Prostate gland (tissue), 2 donors: ENCODE data around the gene UBE2Q2. TPM values are rescaled to one million over a fixed set of nuclear protein-coding genes. Genes with fewer than 3 reads are reported as not detected.

Experiments
- DNase-seq: peaks from one replicate; pipeline ENCODE4 v3.0.0-alpha.2; 2019; ENCODE audit warnings: low spot score
- H3K27ac ChIP-seq, 2 donors: fragments of 200-600 bp; sonication (generic); 2 replicates each; pipeline ENCODE4 v1.5.1; 2017 to 2019
- H3K27me3 ChIP-seq: fragments of 200-600 bp; sonication (generic); replicated peaks from 2 replicates; pipeline ENCODE4 v1.5.1; 2019; ENCODE audit not compliant: insufficient read depth
- H3K36me3 ChIP-seq, 2 donors: fragments of 200-600 bp; sonication (generic); 1 replicate in 1 of 2; 2 replicates in 1 of 2; pipeline versions ENCODE4 v1.5.1 to v1.8.1; 2017 to 2019
- H3K4me1 ChIP-seq: fragments of 200-600 bp; sonication (generic); replicated peaks from 2 replicates; pipeline ENCODE4 v1.5.1; 2019
- H3K4me3 ChIP-seq, 2 donors: fragments of 200-600 bp; sonication (generic); 2 replicates each; pipeline ENCODE4 v1.5.1; 2017 to 2019
- H3K9me3 ChIP-seq: fragments of 200-600 bp; sonication (generic); 2 replicates; pipeline ENCODE4 v1.5.1; 2017
- POLR2A ChIP-seq: fragments of 450-650 bp; IDR thresholded peaks from one replicate; pipeline ENCODE4 v1.6.1; 2016; ENCODE audit warnings: antibody characterized with exemption, mild to moderate bottlenecking
- POLR2AphosphoS5 ChIP-seq: sonication (generic); formaldehyde crosslinking; IDR thresholded peaks from one replicate; pipeline ENCODE4 v1.6.1; 2017; ENCODE audit warnings: antibody characterized with exemption
- WGBS: methylation state at CpG from one replicate; pipeline ENCODE4 v1.1.5; 2018; 5-methylcytosine and 5-hydroxymethylcytosine counted together
- intact Hi-C: fragments of 100-400 bp; cut with DNase I; formaldehyde crosslinking; loops from one replicate; pipeline ENCODE4 v1.14.2; 2022
- total RNA-seq, 2 donors: library from RNA; depleted of rRNA; stranded (reverse); fragments of >200 nt; gene quantifications; one replicate each; pipeline ENCODE4 v1.1.0, GENCODE V29; 2016
- TF ChIP-seq, protein P1 (sequence below), 4 experiments: fragments of 200-600 bp in 2 of 4; fragments of 450-650 bp in 2 of 4; sonication (generic) in 2 of 4; IDR thresholded peaks; 1 replicate in 3 of 4; 2 replicates in 1 of 4; pipeline ENCODE4 v1.5.1; 2016 to 2019; ENCODE audit warnings: antibody characterized with exemption in 4 of 4, mild to moderate bottlenecking in 2 of 4, moderate library complexity in 2 of 4

The UBE2Q2 gene
- total RNA-seq, 2 donors from 2014 or later, result 33.1 to 67.5 TPM

GRCh38 chr15:75920079-75920478 is 76.8 kb downstream of the UBE2Q2 start:
- Histone ChIP-seq H3K27ac (no peak overlapping the region), H3K9me3 (no peaks in the 10 kb centered on the region), H3K4me1 (no peaks in the 10 kb centered on the region), H3K36me3 (no peaks in the 10 kb centered on the region), H3K4me3 (no peak overlapping the region), H3K27me3 (no peaks in the 10 kb centered on the region)
- TF ChIP-seq POLR2AphosphoS5 (no peak), POLR2A (no peak)
- TF ChIP-seq, protein P1, sequence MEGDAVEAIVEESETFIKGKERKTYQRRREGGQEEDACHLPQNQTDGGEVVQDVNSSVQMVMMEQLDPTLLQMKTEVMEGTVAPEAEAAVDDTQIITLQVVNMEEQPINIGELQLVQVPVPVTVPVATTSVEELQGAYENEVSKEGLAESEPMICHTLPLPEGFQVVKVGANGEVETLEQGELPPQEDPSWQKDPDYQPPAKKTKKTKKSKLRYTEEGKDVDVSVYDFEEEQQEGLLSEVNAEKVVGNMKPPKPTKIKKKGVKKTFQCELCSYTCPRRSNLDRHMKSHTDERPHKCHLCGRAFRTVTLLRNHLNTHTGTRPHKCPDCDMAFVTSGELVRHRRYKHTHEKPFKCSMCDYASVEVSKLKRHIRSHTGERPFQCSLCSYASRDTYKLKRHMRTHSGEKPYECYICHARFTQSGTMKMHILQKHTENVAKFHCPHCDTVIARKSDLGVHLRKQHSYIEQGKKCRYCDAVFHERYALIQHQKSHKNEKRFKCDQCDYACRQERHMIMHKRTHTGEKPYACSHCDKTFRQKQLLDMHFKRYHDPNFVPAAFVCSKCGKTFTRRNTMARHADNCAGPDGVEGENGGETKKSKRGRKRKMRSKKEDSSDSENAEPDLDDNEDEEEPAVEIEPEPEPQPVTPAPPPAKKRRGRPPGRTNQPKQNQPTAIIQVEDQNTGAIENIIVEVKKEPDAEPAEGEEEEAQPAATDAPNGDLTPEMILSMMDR (IDR thresholded peaks at IDR 0.05), result no peak
- DNase-seq, result no peak
- 100% methylated on average over 1 of the region's 1 CpG for WGBS
- intact Hi-C loops, result no loop called here

- Histone ChIP-seq H3K27ac (no peak overlapping the region), H3K4me1 (no peaks in the 10 kb centered on the region), H3K36me3 (no peaks in the 10 kb centered on the region), H3K9me3 (no peaks in the 10 kb centered on the region), H3K4me3 (no peak overlapping the region), H3K27me3 (no peaks in the 10 kb centered on the region)
- 81% methylated on average over 9 of the region's 9 CpGs for WGBS
- TF ChIP-seq POLR2AphosphoS5 (no peak), POLR2A (no peak)
- TF ChIP-seq, protein P1 (IDR thresholded peaks at IDR 0.05), result peak in 3 of 4 experiments; percentile 25 to 55 (median 41)
- no peak for DNase-seq
- intact Hi-C loops, result no loop called here
Measured at GRCh38 chr15:75921732-75922703, 78.8 kb downstream of the UBE2Q2 start.

DNA sequence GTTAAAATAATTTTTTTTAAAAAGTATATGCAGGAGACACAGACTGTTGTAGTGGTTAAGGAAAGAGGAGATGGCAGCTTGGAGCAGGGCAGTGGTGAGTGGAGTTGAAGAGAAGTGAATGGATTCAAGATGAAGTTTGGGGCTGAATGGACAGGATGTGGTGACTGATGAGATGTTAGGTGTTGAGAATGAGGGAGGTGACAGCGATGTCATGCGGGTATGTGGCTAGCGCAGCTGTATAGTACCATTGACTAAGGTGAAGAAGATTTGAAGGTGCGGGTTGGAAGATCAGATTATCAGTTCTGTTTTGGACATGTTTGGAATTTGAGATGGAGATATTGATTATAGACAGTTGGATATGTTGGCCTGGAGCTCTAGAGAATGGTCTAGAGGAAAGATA is 80.5 kb downstream of the UBE2Q2 start:
- TF ChIP-seq POLR2AphosphoS5 (no peak), POLR2A (no peak)
- TF ChIP-seq, protein P1 (IDR thresholded peaks at IDR 0.05), result no peak
- Histone ChIP-seq H3K36me3 (no peaks in the 10 kb centered on the region), H3K27me3 (no peaks in the 10 kb centered on the region), H3K9me3 (no peaks in the 10 kb centered on the region), H3K4me1 (no peaks in the 10 kb centered on the region), H3K4me3 (no peak overlapping the region), H3K27ac (no peak overlapping the region)
- WGBS, result 96% methylated on average over 4 of the region's 4 CpGs
- intact Hi-C loops, result no loop called here
- DNase-seq, result no peak

- Histone ChIP-seq H3K27ac (no peak overlapping the region), H3K27me3 (no peaks in the 10 kb centered on the region), H3K9me3 (no peaks in the 10 kb centered on the region), H3K36me3 (no peaks in the 10 kb centered on the region), H3K4me3 (no peak overlapping the region), H3K4me1 (no peaks in the 10 kb centered on the region)
- WGBS, result 93% methylated on average over 1 of the region's 1 CpG
- intact Hi-C loops, result no loop called here
- DNase-seq, result no peak
- no peak for TF ChIP-seq POLR2AphosphoS5
- TF ChIP-seq POLR2A, result no peak
- TF ChIP-seq, protein P1 (IDR thresholded peaks at IDR 0.05), result no peak
Measured at GRCh38 chr15:75924576-75924975, 81.3 kb downstream of the UBE2Q2 start.

- intact Hi-C loops, result no loop called here
Measured at GRCh38 chr15:75925440-75925839, 82.2 kb downstream of the UBE2Q2 start.

More at GRCh38 chr15:75925440-75925839, 82.2 kb downstream of the UBE2Q2 start:
- Histone ChIP-seq H3K27ac (no peak overlapping the region), H3K36me3 (no peaks in the 10 kb centered on the region), H3K4me1 (no peaks in the 10 kb centered on the region), H3K4me3 (no peak overlapping the region), H3K9me3 (no peaks in the 10 kb centered on the region), H3K27me3 (no peaks in the 10 kb centered on the region)
- DNase-seq, result no peak
- 77% methylated on average over 2 of the region's 2 CpGs for whole genome bisulfite sequencing
- TF ChIP-seq POLR2A (no peak), POLR2AphosphoS5 (no peak)
- TF ChIP-seq, protein P1 (IDR thresholded peaks at IDR 0.05), result no peak
